Loucy (cell line): ENCODE measurements around the gene SLC25A21.

Source experiments
- H2AFZ ChIP-seq: fragments of 200-600 bp; sonication (generic); 2 replicates; pipeline ENCODE4 v1.6.0; 2016; ENCODE audit warnings: antibody characterized with exemption, mild to moderate bottlenecking, low read length, moderate library complexity
- H3F3A ChIP-seq: fragments of 200-600 bp; 2 replicates; pipeline ENCODE4 v1.6.0; 2016; ENCODE audit warnings: antibody characterized with exemption, low read depth, mild to moderate bottlenecking
- H3K27me3 ChIP-seq: fragments of 200-600 bp; sonication (generic); 2 replicates; pipeline ENCODE4 v1.6.1; 2014; ENCODE audit warnings: low read length, mild to moderate bottlenecking; ENCODE audit not compliant: insufficient read depth, poor library complexity, severe bottlenecking
- H3K36me3 ChIP-seq: fragments of 200-600 bp; sonication (generic); 2 replicates; pipeline ENCODE4 v1.6.1; 2016; ENCODE audit warnings: low read length; ENCODE audit not compliant: insufficient read depth
- H3K4me1 ChIP-seq: fragments of 200-600 bp; sonication (generic); 2 replicates; pipeline ENCODE4 v1.5.1; 2014; ENCODE audit warnings: low read length, mild to moderate bottlenecking; ENCODE audit not compliant: insufficient read depth, poor library complexity, severe bottlenecking
- H3K4me2 ChIP-seq: fragments of 200-600 bp; sonication (generic); 2 replicates; pipeline ENCODE4 v1.6.0; 2014; ENCODE audit warnings: antibody characterized with exemption, low read length, low read depth, mild to moderate bottlenecking; ENCODE audit not compliant: poor library complexity, severe bottlenecking
- H3K4me3 ChIP-seq: fragments of 200-600 bp; sonication (generic); 2 replicates; pipeline ENCODE4 v1.5.1; 2014; ENCODE audit warnings: low read length, mild to moderate bottlenecking, mixed read lengths; ENCODE audit not compliant: poor library complexity, severe bottlenecking
- H3K79me2 ChIP-seq: fragments of 200-600 bp; sonication (generic); 2 replicates; pipeline ENCODE4 v1.6.1; 2014; ENCODE audit warnings: low read length; ENCODE audit not compliant: insufficient read depth
- H3K9ac ChIP-seq: fragments of 200-600 bp; sonication (generic); 2 replicates; pipeline ENCODE4 v1.6.0; 2014; ENCODE audit warnings: mild to moderate bottlenecking, low read depth, low read length, moderate library complexity; ENCODE audit not compliant: poor library complexity, severe bottlenecking
- H3K9me2 ChIP-seq: fragments of 200-600 bp; sonication (generic); replicated peaks from 2 replicates; pipeline ENCODE4 v1.6.1; 2016; ENCODE audit warnings: low read depth, low read length, mixed read lengths
- H3K9me3 ChIP-seq: fragments of 200-600 bp; sonication (generic); 2 replicates; pipeline ENCODE4 v1.6.1; 2014; ENCODE audit warnings: mild to moderate bottlenecking, antibody characterized with exemption, low read length, low read depth; ENCODE audit not compliant: insufficient read depth
- H4K20me1 ChIP-seq: fragments of 200-600 bp; sonication (generic); 2 replicates; pipeline ENCODE4 v1.6.0; 2014; ENCODE audit warnings: antibody characterized with exemption, low read length, mild to moderate bottlenecking; ENCODE audit not compliant: insufficient read depth, poor library complexity, severe bottlenecking
- EZH2phosphoT487 ChIP-seq: fragments of 200-600 bp; IDR thresholded peaks from 2 replicates; pipeline ENCODE4 v1.6.1; 2018; ENCODE audit warnings: antibody characterized with exemption, mild to moderate bottlenecking, moderate library complexity, borderline replicate concordance
- TF ChIP-seq, protein P1 (sequence below): fragments of 200-600 bp; sonication (generic); conservative IDR thresholded peaks from 2 replicates; pipeline ENCODE4 v1.5.1; 2014; ENCODE audit warnings: mild to moderate bottlenecking, antibody characterized with exemption, low read length

Gene SLC25A21

GRCh38 chr14:36884049-36884448, 288.4 kb downstream of the SLC25A21 start:
- Histone ChIP-seq H3K9me3 (no peaks in the 10 kb centered on the region), H3K4me3 (no peak overlapping the region), H3K27me3 (no peaks in the 10 kb centered on the region), H3K79me2 (no peaks in the 10 kb centered on the region), H3K9ac (no peak overlapping the region), H3F3A (no peaks in the 10 kb centered on the region), H4K20me1 (no peaks in the 10 kb centered on the region), H3K4me2 (no peak overlapping the region), H3K9me2 (no peaks in the 10 kb centered on the region), H3K36me3 (no peaks in the 10 kb centered on the region), H2AFZ (no peak overlapping the region), H3K4me1 (no peaks in the 10 kb centered on the region)
- TF ChIP-seq EZH2phosphoT487, result no peak
- TF ChIP-seq, protein P1, sequence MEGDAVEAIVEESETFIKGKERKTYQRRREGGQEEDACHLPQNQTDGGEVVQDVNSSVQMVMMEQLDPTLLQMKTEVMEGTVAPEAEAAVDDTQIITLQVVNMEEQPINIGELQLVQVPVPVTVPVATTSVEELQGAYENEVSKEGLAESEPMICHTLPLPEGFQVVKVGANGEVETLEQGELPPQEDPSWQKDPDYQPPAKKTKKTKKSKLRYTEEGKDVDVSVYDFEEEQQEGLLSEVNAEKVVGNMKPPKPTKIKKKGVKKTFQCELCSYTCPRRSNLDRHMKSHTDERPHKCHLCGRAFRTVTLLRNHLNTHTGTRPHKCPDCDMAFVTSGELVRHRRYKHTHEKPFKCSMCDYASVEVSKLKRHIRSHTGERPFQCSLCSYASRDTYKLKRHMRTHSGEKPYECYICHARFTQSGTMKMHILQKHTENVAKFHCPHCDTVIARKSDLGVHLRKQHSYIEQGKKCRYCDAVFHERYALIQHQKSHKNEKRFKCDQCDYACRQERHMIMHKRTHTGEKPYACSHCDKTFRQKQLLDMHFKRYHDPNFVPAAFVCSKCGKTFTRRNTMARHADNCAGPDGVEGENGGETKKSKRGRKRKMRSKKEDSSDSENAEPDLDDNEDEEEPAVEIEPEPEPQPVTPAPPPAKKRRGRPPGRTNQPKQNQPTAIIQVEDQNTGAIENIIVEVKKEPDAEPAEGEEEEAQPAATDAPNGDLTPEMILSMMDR, result no peak

DNA sequence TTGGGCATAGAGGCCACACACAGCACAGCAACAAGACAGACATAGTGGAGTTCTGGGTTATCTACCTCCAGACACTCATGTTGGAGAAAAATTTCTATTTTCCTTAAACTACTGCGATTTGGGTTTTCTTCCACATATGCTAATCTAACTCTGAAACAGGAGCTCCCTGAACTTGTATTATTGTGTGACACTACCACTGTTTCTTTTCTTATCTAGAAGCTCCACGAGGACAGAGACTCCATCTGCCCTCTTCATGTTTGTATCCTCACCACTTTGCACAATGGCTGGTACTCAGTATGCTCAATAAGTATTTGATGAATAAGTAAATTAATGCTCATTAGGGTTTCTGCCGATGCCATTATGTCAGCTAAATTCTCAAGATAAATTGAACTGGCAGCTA, 292.1 kb downstream of the SLC25A21 start:
- H3K36me3 ChIP-seq, result no peaks in the 10 kb centered on the region
- no peak overlapping the region for H3K9ac ChIP-seq

DNA sequence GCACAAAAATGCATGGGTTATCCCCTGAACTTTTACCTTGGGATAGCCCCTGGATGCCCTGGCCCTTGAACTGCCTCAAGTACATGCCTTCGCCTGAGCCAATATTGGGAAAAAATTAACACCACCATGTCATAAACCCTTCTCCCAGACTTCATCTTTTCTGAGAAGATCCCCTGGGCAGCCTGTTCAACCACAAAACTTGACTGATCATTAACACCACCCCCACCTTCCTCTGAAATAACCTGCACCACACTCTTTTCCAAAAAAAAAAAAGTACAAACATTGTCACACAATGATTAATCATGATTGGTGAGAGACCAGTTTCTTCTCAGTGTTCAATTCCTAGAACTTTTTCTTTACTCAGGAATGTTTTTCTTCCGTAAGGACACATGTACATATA, 292.8 kb downstream of the SLC25A21 start:
- H3K4me2 ChIP-seq, result no peak overlapping the region
- no peaks in the 10 kb centered on the region for H3F3A ChIP-seq
- H3K27me3 ChIP-seq, result no peaks in the 10 kb centered on the region
- no peaks in the 10 kb centered on the region for H4K20me1 ChIP-seq
- H3K9me2 ChIP-seq, result no peaks in the 10 kb centered on the region
- no peaks in the 10 kb centered on the region for H3K9me3 ChIP-seq
- no peaks in the 10 kb centered on the region for H3K4me1 ChIP-seq
- no peaks in the 10 kb centered on the region for H3K79me2 ChIP-seq
- H3K36me3 ChIP-seq, result no peaks in the 10 kb centered on the region
- no peak overlapping the region for H3K4me3 ChIP-seq
- no peak overlapping the region for H3K9ac ChIP-seq
- TF ChIP-seq, protein P1, result no peak
- TF ChIP-seq EZH2phosphoT487, result no peak
- H2AFZ ChIP-seq, result no peak overlapping the region

More for the DNA sequence above, 292.1 kb downstream of the SLC25A21 start:
- Histone ChIP-seq H3K27me3 (no peaks in the 10 kb centered on the region), H3K4me1 (no peaks in the 10 kb centered on the region), H2AFZ (no peak overlapping the region), H3K4me3 (no peak overlapping the region), H3K9me3 (no peaks in the 10 kb centered on the region), H3K9me2 (no peaks in the 10 kb centered on the region), H3F3A (no peaks in the 10 kb centered on the region), H3K4me2 (no peak overlapping the region), H3K79me2 (no peaks in the 10 kb centered on the region), H4K20me1 (no peaks in the 10 kb centered on the region)
- TF ChIP-seq, protein P1, result no peak
- no peak for TF ChIP-seq EZH2phosphoT487
